D721Med (cell line): Measurements from ENCODE around the gene SPINK8.

ENCODE experiments used
- DNase-seq: peaks from one replicate; pipeline ENCODE4 v3.0.0; 2011; ENCODE audit warnings: low spot score; ENCODE audit not compliant: insufficient read length
- FAIRE-seq: peaks from 2 replicates; lab custom pipeline; 2011; peaks lifted over from hg19 to GRCh38; lab: Jason Lieb, UNC
- TF ChIP-seq, protein P1 (sequence below): IDR thresholded peaks from 2 replicates; pipeline ENCODE4 v1.5.1; 2012; ENCODE audit warnings: mild to moderate bottlenecking, control low read depth; ENCODE audit not compliant: insufficient read depth; ENCODE audit errors: missing control alignments

The SPINK8 gene

GRCh38 chr3:48289659-48290058 lies 43.8 kb downstream of the SPINK8 start:
- no peak for DNase-seq
- FAIRE-seq = no peak
- TF ChIP-seq, protein P1, sequence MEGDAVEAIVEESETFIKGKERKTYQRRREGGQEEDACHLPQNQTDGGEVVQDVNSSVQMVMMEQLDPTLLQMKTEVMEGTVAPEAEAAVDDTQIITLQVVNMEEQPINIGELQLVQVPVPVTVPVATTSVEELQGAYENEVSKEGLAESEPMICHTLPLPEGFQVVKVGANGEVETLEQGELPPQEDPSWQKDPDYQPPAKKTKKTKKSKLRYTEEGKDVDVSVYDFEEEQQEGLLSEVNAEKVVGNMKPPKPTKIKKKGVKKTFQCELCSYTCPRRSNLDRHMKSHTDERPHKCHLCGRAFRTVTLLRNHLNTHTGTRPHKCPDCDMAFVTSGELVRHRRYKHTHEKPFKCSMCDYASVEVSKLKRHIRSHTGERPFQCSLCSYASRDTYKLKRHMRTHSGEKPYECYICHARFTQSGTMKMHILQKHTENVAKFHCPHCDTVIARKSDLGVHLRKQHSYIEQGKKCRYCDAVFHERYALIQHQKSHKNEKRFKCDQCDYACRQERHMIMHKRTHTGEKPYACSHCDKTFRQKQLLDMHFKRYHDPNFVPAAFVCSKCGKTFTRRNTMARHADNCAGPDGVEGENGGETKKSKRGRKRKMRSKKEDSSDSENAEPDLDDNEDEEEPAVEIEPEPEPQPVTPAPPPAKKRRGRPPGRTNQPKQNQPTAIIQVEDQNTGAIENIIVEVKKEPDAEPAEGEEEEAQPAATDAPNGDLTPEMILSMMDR = no peak

DNA sequence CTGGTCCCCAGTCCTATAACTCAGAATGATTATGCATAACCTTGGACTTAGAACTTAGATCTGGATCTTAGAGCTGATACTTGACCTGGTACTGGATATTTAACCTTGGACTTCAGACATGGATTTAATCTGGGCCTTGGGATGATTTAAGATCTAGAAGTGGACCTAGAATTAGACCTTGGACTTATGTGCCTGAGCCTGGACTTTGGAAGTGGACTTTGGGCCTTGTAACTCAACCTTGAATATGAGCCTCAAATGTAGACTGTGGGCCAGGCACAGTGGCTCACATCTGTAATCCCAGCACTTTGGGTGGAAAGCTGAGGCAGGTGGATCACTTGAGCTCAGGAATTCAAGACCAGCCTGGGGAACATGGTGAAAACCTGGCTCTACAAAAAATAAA lies 46.4 kb downstream of the SPINK8 start:
- no peak for FAIRE-seq
- TF ChIP-seq, protein P1 = no peak
- DNase-seq = no peak

- DNase-seq (no peak), FAIRE-seq (no peak)
- TF ChIP-seq, protein P1 = no peak
Measured at GRCh38 chr3:48286308-48286707, 47.2 kb downstream of the SPINK8 start.

DNA sequence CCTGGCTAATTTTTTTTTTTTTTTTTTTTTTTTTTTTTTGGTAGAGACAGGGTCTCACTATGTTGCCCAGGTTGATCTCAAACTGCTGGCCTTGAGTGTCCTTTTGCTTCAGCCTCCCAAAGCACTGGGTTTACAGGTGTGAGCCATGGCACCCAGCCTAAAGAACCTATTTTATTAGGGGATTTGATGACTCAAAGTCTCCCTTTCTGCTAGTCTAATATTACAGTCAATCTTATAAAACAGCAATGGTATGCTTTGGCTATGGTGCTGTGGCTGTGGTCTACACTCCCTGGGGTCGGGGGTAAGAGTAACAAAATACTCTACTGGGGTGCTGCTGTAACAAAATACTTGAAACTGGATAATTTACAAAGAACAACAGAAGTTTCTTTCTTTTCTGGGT lies 47.8 kb downstream of the SPINK8 start:
- TF ChIP-seq, protein P1 = no peak
- FAIRE-seq (no peak), DNase-seq (no peak)

DNA sequence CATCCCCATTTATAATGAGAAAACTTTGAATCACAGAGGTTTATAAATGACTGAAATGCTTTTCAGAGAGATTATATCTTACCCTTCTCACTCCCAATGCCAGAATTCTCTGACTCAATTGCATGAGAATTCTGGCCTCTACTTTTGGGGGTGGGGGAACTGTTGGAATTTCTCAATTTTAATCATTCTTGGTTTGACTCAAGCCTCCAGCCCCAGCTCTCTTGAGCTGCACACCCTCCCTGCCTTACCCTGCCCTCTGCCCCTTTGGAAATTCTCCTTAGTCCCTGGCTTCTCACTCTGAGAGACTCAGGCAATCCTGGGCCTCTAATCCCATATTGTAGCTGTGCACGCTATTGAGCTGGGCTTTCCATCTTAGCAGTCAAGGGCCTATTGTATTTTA lies 48.3 kb downstream of the SPINK8 start:
- DNase-seq (no peak), FAIRE-seq (no peak)
- TF ChIP-seq, protein P1 = no peak

DNA sequence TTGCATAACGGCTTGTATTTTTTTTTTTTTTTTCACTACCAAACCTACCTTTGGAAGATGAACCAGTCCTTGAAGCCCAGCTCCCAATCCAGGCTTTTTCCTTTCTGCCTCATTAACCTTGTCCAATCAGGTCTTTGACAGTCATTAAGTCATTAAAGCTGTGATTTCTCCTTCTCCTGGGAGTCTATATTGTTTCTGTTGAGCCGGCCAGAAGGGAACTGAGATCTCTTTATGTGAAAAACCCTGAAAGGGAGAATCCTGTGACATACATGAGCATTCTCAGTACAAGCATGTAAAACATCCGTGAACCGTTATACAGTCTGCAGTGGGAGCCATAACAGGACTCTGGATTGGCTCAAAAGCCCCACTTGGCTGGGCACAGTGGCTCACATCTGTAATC lies 52.6 kb downstream of the SPINK8 start:
- TF ChIP-seq, protein P1 = no peak
- no peak for FAIRE-seq

GRCh38 chr3:48278884-48279559 lies 54.4 kb downstream of the SPINK8 start:
- no peak for DNase-seq
- no peak for FAIRE-seq
- TF ChIP-seq, protein P1 = no peak

More for the DNA sequence above, 52.6 kb downstream of the SPINK8 start:
- no peak for DNase-seq
